Ammon's horn (tissue), 1 donor: ENCODE measurements around the gene CYSLTR2.
A peak's percentile ranks its signal among the peaks of the same experiment; 100 is the strongest.

Experiments
- DNase-seq: peaks from one replicate; pipeline ENCODE4 v3.0.0-alpha.2; 2016; ENCODE audit warnings: low spot score

CYSLTR2 gene

GRCh38 chr13:48739386-48739964 lies 85.7 kb downstream of the CYSLTR2 start:
- DNase-seq, result no peak

DNA sequence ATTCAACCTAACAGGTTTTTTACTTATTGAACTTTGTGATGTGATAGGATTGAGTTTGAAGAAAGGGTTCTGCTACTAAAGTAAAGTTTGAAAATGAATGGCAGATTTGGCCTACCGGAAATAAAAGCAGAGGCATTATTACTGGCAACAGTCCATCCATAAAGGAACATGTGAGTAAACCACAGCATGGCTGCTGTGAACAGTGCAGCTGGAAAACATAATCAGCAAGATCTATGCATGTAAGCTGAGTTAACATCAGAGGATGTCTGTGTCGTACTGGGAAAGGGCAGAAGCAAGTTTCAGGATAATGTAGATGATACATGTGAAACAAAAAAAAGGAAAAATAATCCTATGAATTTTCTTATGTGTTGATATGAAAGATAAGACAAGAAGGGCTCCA lies 87.6 kb downstream of the CYSLTR2 start:
- no peak for DNase-seq

DNA sequence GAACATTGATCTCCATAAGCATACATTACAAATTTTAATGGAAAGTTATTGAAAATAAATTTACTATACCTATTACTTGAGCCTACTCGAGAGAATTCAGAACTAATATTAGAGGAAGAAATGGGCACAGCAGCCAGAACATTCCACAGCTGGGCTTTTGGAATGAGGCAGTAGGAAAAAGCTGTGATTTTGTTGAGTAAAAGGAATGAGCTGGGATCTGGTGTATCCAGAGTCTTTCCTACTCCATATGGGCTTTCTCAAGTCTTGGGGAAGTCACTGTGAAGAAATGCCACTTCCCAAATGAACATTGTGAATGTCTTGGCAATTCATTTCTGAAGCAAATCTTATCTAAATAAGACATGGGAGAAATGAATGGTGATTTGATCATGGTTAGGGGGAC lies 93.1 kb downstream of the CYSLTR2 start:
- no peak for DNase-seq

GRCh38 chr13:48748681-48749080 lies 95.0 kb downstream of the CYSLTR2 start:
- no peak for DNase-seq

DNA sequence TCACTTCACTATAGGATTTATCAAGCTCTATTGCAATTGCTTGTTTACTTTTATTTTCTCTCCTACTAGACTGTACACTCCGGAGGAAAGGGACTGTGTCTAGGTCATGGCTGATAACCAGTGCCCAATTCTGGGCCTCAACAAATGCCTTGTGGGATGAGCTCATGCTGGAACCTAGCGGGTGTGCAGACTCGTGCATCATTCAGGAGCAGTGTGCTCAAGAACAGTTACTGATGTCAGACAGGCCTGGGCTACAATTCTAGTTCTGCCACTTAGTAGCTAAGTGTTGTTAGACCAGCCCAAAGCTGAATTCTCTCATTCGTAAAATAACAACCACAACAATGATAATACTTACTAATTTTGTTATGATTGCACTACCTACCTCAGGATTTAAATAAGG lies 95.4 kb downstream of the CYSLTR2 start:
- DNase-seq, result no peak

- peak; percentile 68 for DNase-seq
Observed at GRCh38 chr13:48749699-48750473, 96.2 kb downstream of the CYSLTR2 start.

- no peak for DNase-seq
Observed at GRCh38 chr13:48750588-48751383, 97.1 kb downstream of the CYSLTR2 start.

GRCh38 chr13:48760626-48761025 lies 106.9 kb downstream of the CYSLTR2 start:
- DNase-seq, result no peak
